Measurements from ENCODE around the gene NAB2.

NAB2 gene

DNA sequence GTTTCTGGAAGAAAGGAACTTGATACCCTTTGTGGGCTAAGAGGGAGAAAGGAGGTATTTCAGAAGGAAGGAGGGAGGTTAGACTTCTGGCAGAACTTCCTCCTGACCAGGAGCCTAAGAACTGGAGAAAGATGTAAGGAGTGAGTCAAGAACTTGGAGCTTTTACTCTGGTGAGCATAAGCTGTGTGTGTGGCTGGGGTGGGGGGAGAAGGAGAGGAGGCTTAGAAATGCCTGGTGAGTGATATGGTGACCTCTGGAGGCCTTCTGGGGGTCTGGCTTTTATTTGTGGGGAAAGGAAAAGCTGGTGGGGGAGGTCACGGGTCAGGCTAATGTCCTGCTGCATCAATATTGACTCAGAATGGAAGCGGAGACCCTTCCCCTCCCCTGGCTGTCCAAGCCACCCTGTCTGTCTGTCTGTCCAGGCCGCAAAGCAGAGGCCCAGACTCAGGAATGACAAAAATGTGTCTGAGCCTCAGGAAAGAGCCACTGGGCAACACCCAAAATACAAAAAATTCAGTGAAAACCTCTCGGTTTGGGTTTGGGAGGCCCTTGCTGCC lies 44.2 kb downstream of the NAB2 start:
- DNase-seq (ENCODE audit: low read depth in 2 of 2) = no peak

DNA sequence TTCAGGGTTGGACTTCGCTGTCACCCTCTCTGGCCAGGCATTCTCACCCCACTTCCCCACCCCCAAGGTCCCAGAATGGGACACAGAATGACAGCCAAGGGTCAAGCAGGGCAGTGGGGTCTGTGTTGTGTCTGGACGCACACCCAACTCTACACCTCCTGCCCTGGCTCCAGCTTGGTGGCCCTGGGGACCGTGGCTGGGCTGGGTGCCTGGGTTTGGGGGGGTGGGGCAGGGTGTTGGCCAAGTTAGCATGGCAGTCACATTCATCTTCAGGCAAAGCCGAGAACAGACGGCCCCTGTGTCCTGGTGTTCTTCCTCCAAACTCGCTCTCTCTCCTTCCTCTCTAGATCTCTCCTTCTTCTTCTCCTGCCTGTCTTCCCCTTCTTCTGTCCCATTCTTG lies 45.0 kb downstream of the NAB2 start:
- DNase-seq (ENCODE audit: low read depth in 2 of 2) = no peak

DNA sequence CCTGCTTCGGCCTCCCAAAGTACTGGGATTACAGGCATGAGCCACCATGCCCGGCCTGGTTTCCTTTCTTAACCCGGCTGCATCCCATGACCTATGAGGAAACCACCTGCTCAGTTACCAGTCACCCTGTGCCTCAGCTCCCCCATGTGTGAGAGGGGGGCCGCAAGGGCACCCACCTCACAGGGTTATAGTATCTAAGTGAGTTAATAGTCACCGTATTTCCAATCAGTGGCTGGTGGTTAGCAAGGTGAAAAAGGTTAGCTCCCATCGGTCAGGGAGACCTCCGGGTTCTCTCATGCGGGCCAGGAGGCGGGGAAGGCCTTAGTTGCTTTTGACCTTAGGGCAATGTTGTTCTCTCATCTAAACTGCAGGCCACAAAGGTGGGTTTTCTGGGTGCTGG lies 46.0 kb downstream of the NAB2 start:
- no peak for DNase-seq (ENCODE audit: low read depth in 2 of 2)

DNA sequence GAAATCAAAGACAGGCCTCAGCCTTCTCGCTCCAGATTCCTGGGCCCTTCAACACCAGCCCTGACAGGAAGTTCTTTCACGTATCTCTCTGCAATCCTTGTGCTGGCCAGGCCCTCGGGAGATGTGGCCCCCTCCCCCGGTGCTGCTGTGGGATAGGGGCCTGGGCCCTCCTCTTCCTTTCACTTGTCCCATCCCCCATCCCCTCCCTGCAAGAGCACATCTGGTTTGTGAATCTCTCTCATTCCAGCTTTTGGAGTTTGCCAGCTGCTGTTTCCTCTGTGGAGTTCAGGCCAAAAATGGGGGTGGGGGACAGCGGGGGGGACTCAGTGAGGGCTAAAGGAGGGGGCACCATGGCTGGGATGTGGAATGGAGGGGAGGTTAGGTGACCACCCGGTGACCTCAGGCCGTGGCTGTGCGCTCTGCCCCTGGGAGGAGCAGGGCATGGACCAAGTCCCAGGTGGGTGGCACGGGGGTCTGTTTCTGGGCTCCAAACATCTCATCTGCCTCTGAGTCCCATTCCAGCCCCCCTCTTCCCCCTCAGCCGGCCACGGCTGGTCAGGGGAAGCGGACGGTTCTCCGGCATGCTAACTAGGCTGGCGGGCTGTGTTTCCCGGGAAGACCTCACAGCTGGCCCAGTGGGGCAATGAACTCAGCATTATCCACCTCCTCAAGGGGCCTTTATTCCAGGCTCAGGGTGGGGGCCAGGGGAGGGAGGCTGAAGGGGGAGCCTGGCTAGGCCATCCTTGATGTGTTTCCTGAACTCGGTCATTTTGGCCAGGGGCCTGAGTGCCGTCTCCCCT lies 46.8 kb downstream of the NAB2 start:
- no peak for DNase-seq (ENCODE audit: low read depth in 2 of 2)

DNA sequence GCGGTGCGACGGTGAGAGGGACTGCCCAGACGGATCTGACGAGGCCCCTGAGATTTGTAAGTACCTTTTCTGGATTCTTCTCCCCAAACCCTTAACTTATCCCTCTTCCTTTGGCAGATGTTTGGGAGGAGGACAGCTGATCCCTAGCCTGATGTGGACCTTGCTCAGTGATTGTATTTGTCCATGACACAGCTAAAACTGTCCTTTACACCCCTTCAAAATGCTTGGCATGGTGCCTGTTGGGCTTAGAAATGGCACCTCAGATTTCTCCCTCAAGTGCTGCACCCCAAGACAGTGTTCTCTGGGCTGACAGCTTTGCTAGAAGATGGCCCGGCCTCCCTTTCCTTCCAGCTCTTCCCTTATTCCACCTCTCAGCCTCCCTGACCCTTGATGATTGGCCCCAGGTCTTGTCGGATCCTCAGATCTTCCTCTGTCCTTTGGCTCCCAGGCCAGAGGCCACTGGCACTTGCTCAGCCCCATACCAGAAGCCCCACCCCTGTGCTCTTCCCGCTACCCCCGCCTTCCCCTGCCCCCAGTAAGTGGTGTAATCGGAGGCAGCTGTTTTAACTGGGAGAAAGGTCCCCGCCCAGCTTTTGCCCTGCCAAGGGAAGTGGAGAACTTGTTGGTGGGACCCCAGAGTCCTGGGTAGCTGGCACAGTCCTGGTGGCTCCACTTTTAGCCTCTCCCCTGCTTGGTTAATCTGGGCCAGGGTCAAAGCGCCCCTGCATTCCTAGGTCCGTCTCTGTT lies 49.8 kb downstream of the NAB2 start:
- DNase-seq (ENCODE audit: low read depth in 2 of 2) = no peak

DNA sequence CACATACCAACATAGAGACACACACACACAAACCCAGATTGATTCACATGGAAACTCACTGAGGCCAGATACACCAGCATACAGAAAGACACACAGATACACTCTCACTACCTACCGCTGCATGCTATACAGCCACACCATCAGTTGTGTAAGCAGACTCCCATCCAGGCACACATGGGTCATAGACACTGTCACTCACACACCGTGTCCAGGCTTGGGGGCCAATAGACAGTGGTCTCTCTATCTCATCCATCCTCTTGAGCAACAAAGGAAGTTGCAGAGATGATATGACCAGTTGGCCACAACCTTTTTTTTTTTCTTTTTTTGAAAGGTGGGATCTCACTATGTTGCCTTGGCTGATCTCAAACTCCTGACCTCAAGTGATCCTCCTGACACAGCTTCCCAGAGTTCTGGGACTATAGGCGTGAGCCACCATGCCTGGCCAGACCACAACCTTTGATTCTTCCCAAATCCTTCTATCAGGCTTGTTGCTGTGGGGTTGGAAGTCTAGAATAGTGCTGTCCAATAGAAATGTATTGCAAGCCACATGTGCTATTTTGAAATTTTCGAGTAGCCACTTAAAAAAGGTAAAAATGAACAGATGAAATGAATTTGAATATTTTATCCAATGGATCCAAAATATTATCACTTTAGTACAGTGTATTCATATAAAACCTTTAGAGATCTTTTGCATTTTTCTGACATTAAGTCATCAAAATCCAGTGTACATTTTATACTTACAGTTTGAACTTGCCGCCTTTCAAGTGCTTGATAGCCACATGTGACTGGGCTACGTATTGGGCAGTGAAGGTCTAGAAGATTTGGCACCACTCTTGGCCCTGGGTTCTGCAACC lies 51.1 kb downstream of the NAB2 start:
- no peak for DNase-seq (ENCODE audit: low read depth in 2 of 2)

DNA sequence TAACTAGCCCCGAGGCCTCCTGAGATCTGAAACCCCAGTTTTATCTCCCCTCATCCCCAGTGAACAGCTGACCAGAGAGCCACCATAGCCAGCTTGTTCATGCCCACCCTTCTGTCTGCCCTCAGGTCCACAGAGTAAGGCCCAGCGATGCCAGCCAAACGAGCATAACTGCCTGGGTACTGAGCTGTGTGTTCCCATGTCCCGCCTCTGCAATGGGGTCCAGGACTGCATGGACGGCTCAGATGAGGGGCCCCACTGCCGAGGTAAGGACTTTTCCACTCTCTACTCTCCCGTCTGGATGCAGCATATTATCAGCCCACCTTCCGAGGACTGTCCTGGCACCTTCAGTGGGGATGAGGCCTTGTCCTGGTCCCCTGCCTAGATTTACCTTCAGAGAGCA lies 52.3 kb downstream of the NAB2 start:
- DNase-seq (ENCODE audit: low read depth in 2 of 2) = no peak

DNA sequence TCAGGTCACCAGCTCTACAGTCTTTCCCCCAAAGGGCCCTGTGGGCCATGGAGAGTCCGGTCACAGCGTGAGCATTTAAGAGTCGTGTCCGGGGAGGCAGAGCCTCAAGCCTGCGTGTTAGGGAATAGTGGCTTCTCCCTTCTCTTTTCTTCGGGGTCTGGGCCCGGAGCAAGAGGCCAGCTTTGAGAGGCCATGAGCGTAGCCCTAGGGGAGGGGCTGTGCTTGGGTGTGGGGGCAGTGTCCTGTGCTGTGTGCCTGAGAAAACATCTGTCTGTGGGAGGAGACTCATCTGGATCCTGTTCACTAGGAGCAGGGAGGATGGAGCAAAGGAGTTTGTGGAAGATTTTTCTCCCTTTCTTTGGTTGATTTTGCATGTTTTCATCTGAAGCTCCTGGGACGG lies 53.2 kb downstream of the NAB2 start:
- no peak for DNase-seq (ENCODE audit: low read depth in 2 of 2)

DNA sequence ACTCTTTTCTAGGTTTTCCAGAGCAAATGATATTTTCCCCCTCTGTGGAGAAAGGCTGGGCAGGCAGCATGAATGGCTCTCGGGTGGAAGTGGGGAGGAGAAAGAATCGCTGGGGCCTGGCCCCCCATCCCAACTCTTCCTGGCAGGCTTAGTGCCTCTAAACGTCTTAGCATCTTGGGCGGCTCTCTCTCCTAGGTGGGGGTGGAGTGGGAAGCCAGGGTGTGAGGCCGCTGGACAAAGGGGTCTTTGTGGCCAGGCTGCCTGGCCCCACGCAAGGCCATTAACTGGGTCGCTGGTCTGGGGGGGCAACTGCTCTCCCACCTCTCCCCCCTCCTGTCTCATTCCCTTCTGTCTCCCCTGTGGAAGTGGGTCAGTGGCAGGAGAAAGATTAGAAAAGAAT lies 53.8 kb downstream of the NAB2 start:
- no peak for DNase-seq (ENCODE audit: low read depth in 2 of 2)

DNA sequence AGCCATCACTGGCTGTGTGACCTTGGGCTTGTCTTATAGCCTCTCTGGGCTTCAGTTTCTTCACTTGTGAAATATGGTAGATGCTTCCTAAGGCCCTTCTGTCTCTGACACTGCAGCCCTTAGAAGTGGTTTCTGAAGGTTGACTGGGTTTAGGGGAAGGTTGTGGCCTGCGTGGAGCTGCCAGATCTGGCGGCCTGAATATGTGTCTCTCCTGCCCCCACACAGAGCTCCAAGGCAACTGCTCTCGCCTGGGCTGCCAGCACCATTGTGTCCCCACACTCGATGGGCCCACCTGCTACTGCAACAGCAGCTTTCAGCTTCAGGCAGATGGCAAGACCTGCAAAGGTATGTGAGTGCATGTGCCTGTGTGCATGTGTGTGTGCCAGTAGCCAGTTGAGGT lies 54.5 kb downstream of the NAB2 start:
- DNase-seq (ENCODE audit: low read depth in 2 of 2) = no peak
